ENCODE measurements around the gene ANKRD28. TPM values are rescaled to one million over a fixed set of nuclear protein-coding genes. Genes with fewer than 3 reads are reported as not detected.

Gene ANKRD28
- total and polyA plus RNA-seq, 9 of the 15 experiments (the other 6 are each of a cell fraction or from before 2014, with no cell fraction given) = 11.7 to 66.0 (median 36.7) TPM

- TF ChIP-seq JUND (IDR thresholded peaks at IDR 0.05; ENCODE audit: borderline replicate concordance, low read depth, low read length) (no peak), JUND (tag; IDR thresholded peaks at IDR 0.05; ENCODE audit: borderline replicate concordance, low read depth, low read length) (no peak), JUNB (CRISPR knock-in tag; conservative IDR thresholded peaks at IDR 0.05) (no peak), PKNOX1 (IDR thresholded peaks at IDR 0.05) (no peak), HMBOX1 (IDR thresholded peaks at IDR 0.05) (no peak), POU5F1 (IDR thresholded peaks at IDR 0.05; ENCODE audit: borderline replicate concordance, low read depth, low read length, partially characterized antibody) (no peak), ZBTB40 (IDR thresholded peaks at IDR 0.05) (no peak), ZBTB40 (CRISPR knock-in tag; IDR thresholded peaks at IDR 0.05) (no peak), ZNF184 (CRISPR knock-in tag; IDR thresholded peaks at IDR 0.05) (no peak), FUS (optimal IDR thresholded peaks at IDR 0.05; ENCODE audit: low read depth, low read length) (no peak), ARID4B (CRISPR knock-in tag; IDR thresholded peaks at IDR 0.05) (no peak)
Observed at GRCh38 chr3:15845475-15845874, 47.7 kb upstream of the ANKRD28 start (continued).

All from K562 (cell line).